HL-60/S4 (cell line): ENCODE results near the gene ZC3H10.
"Not testable (repeated sequence)": the region's sequence is repeated elsewhere in the genome, so short reads cannot be mapped to it uniquely, and the experiment has no call there.

Experiments
- in situ Hi-C: fragments of 300-500 bp; cut with MboI; formaldehyde crosslinking; loops from 2 replicates; pipeline ENCODE4 v1.14.3; 2022; ENCODE audit warnings: low sequenced_read_pairs

ZC3H10 gene

DNA sequence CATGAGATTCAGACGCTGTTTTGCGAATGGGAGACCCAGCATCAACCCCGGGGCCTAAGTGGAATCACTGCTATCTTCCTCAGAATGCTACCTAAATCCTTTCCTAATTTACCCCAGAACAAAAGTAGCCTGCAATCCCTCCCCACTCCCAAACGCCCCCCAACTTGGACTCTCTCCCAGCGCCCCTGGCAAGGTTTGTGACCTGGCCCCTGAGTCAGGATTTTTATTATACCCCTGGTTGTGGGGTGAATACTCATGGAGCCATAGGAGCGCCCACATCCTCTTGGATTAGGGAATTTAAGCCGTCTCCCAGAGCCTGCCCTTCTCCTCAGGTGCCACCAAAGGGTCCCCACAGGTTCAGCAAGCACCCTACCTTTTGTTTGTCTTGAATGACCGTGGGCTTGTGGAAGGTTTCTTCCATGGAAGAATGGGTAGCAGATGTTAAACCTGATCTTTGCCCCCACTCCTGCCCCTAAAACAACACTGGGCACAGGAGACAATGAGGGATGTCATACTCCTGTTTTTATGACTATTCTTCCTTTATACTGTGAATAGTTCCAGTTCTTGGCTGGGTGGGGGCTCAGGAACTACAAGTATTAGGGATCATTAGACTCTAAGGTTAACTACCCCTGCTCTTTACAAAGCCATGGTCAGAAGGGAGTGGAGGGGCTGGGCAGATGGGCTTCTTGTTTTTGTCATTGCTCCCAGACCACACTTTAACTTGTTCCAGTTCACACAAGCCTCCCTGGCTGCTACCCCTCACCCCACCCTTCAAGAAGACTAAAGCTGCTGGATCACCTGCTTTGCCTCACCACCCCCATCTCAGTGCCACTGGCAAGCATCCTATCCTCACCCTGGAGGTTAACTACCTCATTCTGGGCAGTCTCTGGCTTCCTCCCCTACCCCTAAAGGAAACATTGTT, 35.0 kb downstream of the ZC3H10 start:
- in situ Hi-C loops = no loop called here

DNA sequence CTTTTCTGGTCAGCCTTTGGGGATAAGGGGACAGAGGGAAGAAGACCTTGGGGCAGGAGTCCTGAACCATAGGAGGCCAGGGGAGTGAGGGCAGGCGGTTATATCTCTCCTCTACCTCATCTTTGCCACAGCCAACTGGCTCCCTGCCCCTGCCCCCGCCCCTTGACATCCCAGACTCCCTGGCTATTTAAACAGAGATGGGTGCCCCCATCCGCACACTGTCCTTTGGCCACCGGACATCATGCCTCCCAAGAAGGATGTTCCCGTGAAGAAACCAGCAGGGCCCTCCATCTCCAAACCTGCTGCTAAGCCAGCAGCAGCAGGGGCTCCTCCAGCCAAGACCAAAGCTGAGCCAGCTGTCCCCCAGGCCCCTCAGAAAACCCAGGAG, 35.6 kb downstream of the ZC3H10 start:
- in situ Hi-C loops = no loop called here

DNA sequence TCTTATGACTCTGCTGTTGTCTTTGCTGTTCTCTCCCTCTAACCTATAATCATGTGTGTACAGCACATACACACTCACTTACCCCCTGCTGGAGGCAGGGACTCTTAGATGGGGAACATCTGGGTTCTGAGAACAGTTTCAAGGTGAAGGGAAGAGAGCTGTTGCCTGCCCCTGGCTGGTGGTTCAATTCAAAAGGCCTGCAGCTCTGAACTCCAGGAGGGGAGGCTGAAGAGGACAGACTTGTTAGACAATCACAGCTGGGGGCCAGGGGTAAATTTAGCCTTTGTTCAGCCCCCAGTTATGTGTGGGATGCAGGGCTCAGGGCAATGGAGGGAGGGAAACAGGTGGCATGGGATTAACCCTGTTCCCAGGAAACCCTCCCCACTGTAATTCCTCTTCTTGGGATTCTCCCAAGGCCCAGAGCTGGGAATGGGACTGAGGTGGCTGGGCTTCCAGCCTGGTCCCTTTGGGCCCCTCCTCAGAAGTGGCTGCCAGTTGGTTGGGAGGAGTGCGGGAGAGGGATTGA, 36.2 kb downstream of the ZC3H10 start:
- in situ Hi-C loops = no loop called here

DNA sequence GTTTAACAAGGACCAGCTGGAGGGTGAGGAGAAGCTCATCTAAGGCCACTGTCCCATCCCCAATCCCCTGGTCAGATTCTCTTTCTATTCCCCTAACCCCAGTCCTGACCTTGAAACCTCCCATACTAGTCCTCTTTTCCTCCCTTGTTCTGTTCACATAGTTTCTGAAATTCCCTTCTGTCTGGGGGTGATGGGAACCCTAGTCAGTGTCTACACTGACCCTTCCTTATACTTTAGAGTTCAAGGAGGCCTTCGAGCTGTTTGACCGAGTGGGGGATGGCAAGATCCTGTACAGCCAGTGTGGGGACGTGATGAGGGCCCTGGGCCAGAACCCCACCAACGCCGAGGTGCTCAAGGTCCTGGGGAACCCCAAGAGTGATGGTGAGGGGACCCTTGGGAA, 36.8 kb downstream of the ZC3H10 start:
- in situ Hi-C loops = no loop called here

DNA sequence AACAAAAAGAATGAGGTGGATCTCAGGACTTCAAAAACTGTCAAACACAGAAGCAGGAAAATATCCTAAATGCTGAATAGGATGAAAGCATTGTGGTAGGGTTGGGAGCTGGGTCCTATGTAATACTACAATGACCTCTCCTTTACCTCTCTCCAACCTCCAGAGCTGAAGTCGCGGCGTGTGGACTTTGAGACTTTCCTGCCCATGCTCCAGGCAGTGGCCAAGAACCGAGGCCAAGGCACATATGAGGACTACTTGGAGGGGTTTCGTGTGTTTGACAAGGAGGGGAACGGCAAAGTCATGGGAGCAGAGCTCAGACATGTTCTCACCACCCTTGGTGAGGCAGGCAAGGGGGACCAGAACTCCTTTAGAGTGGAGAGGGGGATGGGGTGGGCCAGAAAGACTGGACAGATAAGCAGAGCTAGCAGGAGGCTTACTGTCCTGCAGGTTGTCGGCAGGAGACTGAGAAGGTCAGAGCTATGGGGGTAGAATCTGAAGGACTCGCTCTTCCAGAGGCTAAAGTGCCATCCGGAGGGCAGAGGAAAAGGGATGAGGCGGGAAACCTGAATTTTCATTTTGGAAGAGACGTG, 37.3 kb downstream of the ZC3H10 start:
- in situ Hi-C loops = no loop called here

DNA sequence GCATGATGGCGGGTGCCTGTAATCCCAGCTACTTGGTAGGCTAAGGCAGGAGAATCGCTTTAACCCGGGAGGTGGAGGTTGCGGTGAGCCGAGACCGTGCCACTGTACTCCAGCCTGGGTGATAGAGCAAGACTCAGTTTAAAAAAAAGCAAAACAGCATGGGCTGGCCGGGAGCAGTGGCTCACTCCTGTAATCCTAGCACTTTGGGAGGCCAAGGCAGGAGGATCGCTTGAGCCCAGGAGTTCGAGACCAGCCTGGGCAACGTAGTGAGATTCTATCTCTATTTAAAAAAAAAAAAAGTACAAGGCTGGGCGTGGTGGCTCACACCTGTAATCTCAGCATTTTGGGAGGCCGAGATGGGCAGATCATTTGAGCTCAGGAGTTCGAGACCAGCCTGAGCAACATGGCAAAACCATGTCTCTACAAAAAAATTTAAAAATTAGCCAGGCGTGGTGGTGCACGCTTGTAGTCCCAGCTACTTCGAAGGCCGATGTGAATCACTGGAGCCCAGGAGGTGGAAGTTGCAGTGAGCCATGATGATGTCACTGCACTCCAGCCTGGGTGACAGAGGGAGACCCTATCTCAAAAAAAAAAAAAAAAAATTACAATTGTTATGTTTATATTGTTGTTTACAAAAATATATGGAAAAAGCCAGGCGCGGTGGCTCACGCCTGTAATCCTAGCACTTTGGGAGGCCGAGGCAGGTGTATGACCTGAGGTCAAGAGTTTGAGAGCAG, 38.6 kb downstream of the ZC3H10 start:
- in situ Hi-C loops = not testable (repeated sequence)

DNA sequence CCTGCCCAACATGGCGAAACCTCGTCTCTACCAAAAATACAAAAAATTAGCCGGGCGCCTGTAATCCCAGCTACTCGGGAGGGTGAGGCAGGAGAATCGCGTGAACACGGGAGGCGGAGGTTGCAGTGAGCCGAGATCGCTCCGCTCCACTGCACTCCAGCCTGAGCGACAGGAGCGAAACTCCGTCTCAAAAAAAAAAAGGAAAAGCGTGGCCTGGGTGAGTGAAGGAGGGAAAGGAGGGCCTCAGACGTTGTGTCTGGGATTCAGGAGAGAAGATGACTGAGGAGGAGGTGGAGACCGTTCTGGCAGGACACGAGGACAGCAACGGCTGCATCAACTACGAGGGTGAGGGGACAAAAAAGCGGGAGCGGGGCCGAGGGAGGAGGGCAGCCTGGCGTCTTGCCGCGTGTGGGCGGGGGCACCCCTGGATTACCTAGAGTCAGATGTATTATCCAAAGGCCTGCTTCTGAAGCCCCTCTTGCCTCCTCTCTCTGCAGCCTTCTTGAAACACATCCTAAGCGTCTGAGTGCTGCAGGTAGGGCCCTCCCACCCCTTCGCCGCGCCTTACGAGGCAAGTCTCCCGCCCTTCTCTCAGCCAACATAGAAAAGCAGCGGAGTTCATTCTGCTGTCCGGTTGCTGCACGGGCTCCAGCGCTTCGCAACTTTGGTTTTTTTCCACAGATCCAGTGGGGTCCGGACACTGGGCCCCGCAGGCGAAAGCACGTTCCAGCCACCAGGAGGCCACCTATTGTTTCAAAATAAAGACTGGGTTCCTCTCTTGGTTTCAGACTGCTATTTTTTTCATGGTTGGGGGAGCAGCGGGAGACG, 39.3 kb downstream of the ZC3H10 start:
- in situ Hi-C loops = no loop called here

DNA sequence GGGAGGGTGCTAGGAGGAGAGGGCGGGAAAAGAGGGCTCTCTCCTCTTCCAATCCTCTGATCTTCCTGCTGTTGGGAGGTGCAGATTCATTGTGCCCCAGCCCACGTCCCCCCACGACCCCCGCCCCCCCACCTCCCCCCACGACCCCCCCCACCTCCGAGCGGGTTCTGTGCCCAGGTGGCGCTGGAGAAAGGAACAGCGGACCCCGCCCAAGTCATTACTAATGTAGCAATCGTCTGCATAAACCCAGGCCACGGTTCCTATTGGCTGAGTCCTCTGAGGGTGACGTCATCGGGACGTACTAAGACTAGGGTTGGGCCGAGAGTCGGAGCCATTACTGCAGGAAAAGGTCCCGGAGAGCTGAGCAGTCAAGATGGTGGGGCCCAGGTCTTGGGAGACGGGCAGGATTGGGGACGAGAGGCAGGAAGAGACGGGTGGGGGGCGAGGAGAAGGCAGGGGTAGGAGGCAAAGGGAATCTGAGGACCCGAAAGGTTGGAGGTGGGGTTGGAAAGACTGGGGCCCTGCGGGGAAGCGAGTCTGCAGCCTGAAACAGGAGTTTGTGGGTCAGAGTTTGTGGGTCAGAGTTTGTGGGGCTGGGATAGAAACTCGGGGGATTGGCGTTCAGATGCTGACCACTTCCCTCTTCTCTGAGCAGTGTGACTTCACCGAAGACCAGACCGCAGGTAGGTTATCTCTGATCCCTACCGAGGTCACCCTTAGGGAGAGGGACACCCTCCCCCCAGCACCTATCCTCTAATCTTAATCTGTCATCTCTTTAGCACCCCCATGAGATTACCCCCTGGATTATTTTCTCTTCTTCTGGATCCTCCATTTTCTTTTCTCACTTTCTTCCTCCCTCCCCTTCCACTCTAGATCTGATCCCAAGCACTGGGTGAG, 40.2 kb downstream of the ZC3H10 start, which contains the start of gene MYL6:
TSS of gene MYL6 (plus strand) at position 331 of the 897 bp plus-strand sequence. CDS start at position 374, 43 bp downstream.
- in situ Hi-C loops = no loop called here

DNA sequence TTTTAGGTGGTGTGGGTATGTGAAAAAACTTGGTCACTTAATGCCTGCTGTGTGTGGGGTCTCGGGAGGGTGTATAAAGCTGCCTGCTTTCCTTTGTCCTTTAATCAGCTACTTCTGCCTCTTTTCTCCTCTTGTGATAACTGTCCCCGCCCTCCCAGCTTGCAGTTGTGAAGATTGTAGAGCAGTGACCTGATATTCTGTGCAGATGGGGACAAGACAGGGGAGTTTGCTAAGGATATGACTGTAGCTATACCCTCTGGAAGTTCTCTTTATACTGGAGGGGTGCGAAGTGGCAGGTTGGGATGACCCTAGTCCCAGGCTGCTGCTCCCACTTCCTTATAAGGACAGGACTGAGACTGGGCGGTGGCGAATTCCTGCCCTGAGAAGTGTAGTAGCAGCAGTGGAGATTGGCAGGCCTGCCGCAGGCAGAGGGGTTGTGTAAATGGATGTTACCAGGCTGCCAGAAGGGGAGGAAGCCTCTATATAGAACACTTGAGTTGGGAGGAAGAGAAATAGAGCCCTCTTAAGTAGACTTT, 40.9 kb downstream of the ZC3H10 start:
- in situ Hi-C loops = no loop called here

DNA sequence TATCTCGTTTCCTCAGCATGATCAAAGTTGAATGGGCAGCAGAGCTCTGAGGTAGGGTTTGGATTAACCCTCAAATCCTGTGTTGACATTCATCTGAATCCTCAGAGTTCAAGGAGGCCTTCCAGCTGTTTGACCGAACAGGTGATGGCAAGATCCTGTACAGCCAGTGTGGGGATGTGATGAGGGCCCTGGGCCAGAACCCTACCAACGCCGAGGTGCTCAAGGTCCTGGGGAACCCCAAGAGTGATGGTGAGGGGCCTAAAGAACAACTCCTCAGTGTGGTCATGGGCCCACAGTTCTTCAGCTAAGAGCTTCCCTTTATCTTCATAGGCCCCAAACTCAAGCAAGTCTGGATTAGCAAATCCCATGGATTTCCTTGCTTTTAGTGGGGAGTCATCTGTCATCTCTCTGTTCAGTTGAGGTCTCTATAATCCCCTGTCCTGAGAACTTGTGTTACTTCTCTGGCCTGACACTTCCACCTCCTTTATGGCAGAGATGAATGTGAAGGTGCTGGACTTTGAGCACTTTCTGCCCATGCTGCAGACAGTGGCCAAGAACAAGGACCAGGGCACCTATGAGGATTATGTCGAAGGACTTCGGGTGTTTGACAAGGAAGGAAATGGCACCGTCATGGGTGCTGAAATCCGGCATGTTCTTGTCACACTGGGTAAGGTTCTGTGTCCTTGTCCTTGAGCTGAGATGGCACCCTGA, 41.6 kb downstream of the ZC3H10 start:
- in situ Hi-C loops = no loop called here

DNA sequence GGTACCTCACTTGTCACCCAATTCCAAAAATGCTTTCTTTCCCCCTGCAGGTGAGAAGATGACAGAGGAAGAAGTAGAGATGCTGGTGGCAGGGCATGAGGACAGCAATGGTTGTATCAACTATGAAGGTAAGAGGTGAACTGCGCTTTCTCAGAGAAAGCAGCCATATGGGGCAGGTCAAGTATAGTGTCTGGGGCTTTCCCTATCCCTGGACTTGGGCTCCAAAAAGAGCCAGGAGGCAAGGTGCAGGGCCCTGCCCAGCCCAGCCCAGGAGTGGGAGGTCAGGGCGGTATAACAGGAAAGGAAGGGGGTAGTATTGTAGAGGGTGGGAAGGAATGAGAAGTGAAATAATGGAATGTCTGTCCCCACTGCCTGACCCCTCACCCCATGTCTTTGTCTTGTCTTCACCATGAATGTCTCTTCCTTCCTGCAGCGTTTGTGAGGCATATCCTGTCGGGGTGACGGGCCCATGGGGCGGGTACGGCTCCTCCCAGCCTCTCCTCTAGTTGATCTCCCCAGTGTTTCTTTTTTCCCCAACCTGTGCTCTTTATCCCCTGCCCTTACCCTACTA, 42.2 kb downstream of the ZC3H10 start:
- in situ Hi-C loops = no loop called here

DNA sequence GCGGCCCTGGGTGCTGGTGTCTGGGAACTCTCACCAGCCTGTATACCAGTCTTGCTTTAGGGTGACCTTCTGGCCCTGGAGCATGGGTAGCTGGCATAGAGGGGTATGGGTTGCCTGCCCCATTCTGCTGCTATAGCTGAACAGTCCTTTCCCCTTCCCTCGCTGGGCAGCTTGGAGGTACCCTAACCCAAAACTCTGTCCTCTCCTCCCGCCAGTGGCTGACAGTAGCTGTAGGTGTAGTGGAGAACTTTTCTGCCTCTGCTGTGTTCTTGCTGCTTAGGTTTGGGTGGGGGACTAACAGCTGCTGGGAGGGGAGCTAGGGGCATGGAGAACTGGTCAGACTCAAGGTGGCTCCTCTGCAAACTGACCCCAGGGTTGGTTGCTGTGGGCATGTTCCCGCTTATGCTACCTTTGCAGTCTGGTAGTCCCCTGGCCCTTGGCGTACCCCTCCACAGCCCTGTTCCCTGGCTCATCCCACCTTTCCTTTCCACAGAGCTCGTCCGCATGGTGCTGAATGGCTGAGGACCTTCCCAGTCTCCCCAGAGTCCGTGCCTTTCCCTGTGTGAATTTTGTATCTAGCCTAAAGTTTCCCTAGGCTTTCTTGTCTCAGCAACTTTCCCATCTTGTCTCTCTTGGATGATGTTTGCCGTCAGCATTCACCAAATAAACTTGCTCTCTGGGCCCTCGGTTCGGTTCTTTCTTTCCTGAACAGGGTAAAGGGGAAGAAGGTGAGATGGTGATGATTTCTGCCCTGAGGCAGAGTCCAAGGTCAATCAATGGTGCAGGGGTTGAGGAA, 43.0 kb downstream of the ZC3H10 start:
- in situ Hi-C loops = no loop called here

DNA sequence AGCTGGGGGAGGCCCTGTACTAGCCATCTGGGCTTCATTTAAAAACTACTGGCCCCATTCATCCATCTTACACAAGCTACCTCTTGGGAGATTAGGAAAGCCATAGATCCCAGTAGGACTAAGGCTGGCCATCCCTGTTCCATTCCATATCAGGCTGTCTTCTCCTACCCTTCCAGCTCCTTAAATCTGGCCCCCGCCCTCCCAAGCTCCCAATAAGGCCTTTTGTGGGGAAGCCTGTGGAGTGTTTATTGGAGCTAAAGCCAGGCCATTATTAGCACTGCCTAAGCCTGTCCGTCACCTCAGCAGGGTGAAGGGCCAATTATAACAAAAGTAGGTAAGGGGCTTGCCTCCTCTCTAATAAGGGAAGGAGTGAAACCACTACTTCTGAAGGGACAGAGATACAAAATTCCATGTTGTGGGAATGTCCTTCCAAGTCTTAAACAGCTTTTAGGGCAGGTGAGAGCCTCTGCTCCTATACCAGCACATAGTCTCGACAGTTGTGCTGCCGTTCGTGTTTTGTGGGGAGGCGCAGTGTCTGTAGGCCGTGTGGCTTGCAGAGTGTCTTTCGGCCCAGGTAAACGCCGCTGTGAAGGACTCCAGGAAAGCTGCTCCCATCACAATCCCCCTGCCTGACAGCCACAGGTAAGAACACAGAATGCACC, 43.8 kb downstream of the ZC3H10 start:
- in situ Hi-C loops = no loop called here

DNA sequence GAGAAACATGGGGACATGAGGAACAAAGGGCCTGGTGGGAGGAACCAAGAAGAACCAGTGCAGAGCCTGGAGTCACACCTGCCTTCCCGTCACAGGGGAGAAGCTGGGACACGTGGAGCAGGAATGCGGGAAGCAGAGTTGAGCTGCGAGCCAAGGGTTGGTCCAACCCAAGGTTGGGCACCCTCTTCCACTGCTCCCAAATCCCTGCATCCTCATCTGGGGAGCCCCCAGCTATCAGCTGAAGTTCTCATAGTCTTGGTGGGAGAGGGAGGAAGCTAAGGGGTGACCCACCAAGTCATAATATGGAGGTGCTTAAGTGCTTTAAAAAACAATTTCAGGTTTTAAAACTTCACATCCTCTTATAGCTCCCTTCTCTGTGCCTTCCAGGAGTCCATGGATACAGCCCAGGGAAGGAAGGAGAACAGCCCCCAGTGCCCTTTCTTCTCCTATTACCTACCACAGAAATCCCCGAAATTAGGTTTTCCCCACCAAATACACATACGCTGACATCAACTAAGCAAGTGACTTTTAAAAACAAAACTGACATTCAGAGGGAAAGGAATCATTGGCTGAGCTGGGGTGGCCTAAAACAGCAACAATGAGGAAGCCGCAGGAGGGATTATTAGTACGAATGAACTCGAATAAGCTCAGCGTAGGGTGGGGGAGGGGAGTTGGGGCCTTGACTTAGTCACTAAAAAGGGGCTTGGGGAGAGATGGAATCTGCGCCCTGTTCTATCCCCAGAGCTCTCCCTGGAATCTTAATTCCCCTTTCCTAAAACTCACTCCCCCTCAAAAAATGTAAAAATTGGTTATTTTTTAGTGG, 44.6 kb downstream of the ZC3H10 start:
- in situ Hi-C loops = no loop called here

DNA sequence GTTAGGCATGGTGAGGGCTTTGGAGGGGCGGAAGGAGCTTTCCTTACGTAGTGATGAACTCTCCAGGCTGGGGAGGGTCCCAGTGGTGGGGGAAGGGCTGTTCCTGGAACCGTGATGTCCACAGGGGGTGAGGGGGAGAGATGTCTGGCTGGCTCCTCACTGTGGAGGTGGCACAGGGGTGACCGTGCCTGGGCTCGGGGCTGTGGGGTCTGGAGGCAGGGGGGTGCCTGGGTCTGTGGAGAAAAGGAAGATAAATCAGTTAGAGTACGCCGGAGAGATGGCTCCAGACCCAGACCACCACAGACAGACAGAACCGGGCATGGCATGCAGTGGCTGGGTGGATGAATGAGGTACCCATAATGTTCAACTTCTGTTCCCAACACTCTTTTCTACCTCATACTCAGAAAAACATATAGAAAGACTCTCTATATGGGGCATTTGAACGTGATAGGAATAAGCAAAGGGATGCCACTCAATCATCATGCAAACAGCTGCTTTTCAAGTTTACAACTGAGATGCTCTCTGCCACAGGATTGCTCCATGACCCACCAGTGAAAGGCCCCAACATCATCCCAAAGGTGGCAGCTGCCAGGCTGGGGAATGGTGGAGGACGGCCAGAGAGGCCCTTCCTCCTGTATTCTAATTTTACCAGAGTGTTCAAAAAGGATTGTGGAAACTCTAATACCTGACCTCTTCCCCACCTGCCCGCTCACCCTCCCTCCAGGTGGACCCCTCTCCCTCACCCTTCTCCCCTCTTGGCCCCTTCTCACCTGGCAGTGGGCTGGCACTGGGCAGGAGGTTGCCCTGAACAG, 45.7 kb downstream of the ZC3H10 start:
- in situ Hi-C loops = no loop called here
